Activated CD4-positive, alpha-beta T cell treated with anti-CD3 and anti-CD28 coated beads, Interleukin-2, amount 50 U/mL, for 48 hours (primary cell): Measurements from ENCODE around the gene PEAR1.
"Not testable (repeated sequence)": the region's sequence is repeated elsewhere in the genome, so short reads cannot be mapped to it uniquely, and the experiment has no call there.

ENCODE experiments used
- DNase-seq, 2 experiments: peaks; one replicate each; pipeline ENCODE4 v3.0.0-alpha.2; 2020

PEAR1 gene

GRCh38 chr1:156923670-156924477 lies 30.4 kb downstream of the PEAR1 start:
- no peak for DNase-seq

GRCh38 chr1:156924478-156925153 lies 31.1 kb downstream of the PEAR1 start:
- no peak for DNase-seq

DNA sequence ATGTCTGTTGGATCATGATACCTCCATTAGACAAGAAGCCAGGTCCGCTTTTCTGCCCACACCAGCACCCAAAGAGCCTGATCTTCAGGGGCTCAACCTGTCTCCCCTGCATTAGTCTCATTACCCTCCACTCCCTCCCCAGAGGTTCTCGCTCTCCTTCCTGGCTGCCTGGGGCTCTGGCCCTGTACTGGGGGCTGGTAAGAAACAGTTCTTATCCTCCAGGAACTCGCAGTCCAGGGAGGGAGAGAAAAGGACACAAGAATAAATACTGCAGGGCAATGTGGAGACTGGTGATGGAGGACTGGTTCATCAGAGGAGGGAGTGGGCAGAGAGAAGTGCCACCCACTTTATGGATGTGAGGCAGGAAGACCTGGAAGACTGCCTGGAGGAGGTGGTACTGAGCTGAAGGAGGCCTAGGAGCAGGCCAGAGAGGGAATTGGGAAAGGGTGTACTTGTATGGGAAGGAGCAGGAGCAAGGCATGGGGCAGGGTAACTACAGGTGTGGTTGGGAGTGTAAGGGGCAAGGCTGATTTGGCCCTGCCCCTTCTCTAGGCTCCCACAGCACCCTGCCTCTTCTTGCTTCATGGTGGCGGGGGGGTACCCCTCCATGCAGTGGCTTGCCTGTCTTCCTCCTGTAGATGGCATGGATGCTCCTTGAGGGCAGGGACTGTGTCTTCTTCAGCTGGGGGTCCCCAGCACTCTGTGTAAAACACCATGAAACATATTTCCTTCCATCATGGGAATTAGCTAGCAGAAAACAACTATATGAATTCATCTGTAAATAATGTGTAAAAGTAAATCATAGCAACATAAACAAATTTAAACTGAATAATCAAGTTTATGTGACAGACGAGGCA lies 31.9 kb downstream of the PEAR1 start:
- DNase-seq, result no peak

GRCh38 chr1:156926175-156926574 lies 32.7 kb downstream of the PEAR1 start:
- peak; percentile 62 to 73 for DNase-seq

DNA sequence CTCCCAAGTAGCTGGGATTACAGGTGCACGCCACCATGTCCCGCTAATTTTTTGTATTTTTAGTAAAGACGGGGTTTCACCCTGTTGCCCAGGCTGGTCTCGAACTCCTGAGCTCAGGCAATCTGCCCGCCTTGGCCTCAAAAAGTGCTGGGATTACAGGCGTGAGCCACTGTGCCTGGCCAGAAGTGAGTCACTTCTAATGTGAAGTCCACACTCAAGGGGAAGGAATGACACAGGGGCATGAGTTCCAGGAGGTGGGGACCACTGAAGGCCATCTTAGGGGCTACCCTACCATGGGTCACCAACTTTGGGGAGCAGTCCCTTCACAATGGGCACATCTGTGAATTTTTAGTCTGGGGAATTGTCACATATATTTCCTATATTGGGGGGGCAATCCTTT lies 33.2 kb downstream of the PEAR1 start:
- not testable (repeated sequence) for DNase-seq

GRCh38 chr1:156927215-156928042 lies 33.9 kb downstream of the PEAR1 start:
- peak; percentile 79 to 83 for DNase-seq

GRCh38 chr1:156928043-156928602 lies 34.6 kb downstream of the PEAR1 start:
- no peak for DNase-seq

DNA sequence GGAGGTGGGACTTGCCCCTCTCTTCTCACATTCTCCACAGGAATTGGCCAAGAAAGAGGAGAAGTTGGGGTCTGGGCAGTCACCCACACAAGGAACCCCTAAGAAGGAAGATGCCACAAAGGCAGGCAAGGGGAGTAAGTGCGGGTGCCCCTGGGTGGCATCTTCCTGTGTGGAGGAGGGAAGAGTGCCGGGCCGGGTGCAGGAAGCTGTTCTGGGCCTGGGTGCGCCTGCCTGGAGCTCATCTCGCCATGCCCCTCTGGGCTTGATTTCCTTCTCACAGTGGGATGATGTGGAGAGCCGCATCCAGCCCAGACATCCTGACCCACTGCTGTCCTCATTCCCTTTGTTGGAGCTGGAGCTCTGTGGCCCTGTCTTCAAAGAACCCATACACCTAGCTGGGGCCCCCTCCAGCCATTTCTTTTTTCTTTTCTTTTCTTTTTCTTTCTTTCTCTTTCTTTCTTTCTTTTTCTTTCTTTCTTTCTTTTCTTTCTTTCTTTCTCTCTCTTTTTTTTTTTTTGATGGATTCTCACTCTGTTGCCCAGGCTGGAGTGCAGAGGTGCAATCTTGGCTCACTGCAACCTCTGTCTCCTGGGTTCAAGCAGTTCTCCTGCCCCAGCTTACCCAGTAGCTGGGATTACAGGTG lies 36.2 kb downstream of the PEAR1 start:
- no peak for DNase-seq

DNA sequence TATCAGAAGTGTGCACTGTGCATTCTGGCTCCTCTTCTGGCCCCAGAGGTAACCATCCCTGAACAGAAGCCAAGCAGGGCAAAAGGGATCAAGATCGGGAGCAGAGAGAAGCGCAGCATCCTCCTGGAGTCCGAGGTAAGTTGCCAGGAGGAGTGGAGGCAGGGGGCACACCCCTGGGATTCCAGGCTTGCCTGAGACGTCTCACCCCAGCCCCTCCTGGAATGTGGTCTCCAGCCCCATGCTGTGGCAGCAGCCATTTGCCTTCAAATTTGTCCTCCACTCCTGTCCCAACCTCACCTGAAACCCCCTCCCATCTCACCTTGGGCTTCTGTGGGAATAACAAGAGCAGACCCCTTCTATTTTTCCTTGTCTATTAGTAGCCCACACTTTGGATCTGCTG lies 37.0 kb downstream of the PEAR1 start:
- DNase-seq, result no peak

DNA sequence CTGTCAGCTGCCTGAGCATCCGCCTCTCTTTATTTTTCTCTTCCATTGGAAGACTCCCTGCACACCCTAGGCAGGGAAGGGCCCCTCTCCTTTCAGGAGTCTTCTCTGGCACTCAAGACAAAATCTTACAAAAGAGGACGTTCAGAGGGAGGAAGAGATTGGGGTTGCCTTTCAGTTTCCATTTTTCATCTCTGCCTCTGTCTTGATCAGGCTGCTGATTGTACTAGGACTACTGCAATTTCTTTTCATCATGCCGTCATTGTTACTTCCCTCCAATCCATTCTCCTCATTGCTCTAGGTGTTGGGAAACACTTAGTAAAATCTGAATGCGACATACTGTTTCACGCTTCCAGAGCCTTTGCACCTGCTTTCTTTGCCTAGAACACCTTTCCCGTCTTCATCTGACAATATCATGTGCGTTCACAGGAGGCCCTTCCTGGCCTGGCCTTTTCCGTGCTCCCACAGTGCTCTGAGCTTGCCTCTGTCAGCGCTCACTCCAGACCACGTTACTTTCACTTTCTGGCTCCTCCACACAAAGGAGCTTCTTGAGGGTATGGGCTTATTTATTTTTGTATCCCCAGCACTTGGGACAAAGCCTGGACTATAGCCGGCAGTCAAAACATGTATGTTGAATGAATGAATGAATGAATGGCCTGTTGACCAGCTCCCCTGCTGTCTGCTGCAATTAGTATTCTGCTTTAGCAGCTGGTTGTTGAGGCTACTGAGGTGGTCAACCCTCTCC lies 37.9 kb downstream of the PEAR1 start:
- DNase-seq, result no peak

- no peak for DNase-seq
Measured at GRCh38 chr1:156931974-156932710, 38.6 kb downstream of the PEAR1 start.

- no peak for DNase-seq
Measured at GRCh38 chr1:156933136-156933535, 39.6 kb downstream of the PEAR1 start.

DNA sequence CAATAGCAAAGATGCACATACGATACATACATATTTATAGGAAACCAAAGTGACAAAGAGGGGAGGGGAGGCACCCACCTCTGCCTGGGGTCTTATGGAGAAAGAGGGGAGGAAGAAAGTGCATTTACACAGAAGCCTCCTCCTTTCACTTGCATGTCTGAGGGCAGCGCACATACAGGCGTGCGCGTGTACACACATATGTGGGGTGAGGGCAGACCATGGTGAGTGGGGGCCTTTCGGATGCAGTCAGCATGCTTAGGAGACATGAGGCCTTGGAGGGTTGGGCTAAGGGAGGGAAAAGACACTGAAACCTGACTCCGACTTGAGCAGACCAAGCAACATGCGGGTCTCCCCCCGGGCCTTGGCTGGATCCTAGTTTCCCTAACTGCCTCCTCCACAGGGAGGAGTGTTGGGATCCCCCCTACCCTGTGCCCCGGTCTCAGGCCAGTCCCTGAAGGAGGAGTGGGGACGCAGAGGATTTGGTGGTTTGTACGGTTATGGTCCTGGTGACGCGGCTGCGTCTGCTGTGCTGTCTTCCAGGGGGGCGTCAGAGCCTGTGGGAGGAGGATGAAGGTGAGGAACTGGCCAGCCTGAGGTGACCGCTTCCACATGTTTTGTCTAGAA lies 42.1 kb downstream of the PEAR1 start:
- DNase-seq, result no peak

GRCh38 chr1:156936191-156936590 lies 42.7 kb downstream of the PEAR1 start:
- no peak for DNase-seq

DNA sequence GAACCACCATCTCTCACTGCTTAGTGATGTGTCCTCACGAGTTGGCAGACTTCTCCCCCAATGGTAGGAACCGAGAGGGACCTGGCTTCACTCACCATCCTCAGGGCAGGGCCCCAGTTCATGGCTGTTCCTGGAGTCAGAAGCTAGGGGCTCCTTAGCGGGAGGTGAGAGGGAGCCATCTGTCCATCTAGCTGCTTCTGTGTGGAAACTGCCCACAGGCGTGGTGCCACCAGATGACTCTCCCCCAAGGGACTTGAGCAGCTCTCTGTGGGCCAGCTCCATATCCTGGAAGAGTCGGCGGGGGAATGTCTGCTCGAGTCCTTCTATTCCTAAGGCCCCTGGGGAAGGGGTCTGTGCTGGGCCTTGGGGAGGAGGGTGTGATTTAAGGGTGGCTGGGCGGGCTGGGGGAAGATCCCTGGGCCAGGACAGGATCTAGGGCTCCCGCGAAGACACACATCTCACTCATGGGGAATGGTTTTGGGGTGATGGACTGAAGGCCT lies 43.3 kb downstream of the PEAR1 start:
- no peak for DNase-seq

- no peak for DNase-seq
Measured at GRCh38 chr1:156937883-156938282, 44.4 kb downstream of the PEAR1 start.

DNA sequence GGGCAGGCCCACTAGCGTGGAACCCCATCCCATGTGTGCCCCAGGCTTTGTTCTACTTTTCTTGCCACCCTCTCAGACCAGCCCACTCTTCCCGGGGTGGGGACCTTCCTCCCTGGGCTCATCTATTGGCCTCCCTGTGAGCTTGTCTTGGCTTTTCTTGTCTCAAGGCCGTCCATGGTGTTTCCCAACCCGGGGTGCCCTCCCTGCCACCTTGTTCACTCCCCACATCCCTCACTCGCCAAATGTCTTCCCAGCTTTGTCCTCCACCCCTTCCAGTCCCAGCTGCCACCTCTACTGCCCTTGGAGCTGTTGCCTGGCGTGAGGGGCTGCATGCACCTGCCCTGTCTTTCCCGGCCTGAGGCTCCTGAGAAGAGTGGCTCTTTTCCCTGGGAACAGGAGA lies 45.3 kb downstream of the PEAR1 start:
- no peak for DNase-seq

DNA sequence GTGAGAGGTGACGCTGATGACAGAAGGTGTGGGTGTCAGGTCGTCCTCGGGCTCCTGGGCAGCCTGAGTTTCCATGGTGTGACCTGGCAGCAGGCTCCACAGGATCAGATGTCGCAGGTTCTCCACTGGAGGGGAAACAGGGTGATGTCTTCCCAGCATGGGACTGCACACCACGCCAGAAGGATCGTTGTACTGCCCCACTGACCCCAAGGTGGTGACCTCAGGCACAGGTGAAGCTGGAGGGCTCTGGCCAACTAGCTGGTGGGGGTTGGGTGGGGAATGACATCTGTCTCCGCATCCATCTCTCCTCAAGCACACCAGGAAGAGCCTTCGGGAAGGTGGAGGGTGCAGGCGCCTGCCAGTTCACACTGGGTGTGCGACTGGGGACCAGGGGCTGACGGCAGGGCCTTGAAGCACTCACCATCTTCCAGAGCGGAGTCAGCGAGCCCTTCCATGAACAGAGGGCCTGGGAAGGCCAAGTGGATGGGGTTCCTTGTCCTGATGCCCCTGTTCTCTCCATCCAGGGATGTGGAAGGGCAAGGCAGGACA lies 46.3 kb downstream of the PEAR1 start:
- no peak for DNase-seq

GRCh38 chr1:156941675-156942074 lies 48.2 kb downstream of the PEAR1 start:
- no peak for DNase-seq
